ENCODE measurements around the gene PIK3R2.

The PIK3R2 gene

DNA sequence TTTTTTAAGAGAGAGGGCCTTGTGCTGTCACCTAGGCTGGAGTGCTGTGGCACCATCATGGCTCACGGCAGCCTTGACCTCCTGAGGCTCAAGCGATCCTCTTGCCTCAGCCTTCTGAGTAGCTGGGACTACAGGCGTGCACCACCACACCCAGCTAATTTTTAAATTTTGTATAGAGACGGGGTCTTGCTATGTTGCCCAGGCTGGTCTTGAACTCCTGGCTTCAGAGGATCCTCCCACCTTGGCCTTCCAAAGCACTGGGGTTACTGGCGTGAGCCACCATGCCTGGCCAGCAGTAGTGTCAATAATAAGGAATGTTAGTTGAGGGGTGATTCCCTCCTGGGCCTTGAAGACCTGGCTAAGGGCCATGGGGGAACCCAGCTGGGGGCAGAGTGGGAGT lies 31.8 kb upstream of the PIK3R2 start:
- no peak overlapping the region for H2AFZ ChIP-seq (ENCODE audit: low read depth, low read length, severe bottlenecking)
- no peaks in the 10 kb centered on the region for H3K27me3 ChIP-seq (ENCODE audit: low read length)
- H3K27ac ChIP-seq (ENCODE audit: low read depth, low read length) = no peak overlapping the region
- H3F3A ChIP-seq (ENCODE audit: insufficient read depth) = 0 out of 2 replicates have a peak, but pooled peaks cover 2% of the 10 kb centered on the region
- no peak for TF ChIP-seq EZH2phosphoT487 (conservative IDR thresholded peaks at IDR 0.05; ENCODE audit: low read length)
- TF ChIP-seq, protein P1, sequence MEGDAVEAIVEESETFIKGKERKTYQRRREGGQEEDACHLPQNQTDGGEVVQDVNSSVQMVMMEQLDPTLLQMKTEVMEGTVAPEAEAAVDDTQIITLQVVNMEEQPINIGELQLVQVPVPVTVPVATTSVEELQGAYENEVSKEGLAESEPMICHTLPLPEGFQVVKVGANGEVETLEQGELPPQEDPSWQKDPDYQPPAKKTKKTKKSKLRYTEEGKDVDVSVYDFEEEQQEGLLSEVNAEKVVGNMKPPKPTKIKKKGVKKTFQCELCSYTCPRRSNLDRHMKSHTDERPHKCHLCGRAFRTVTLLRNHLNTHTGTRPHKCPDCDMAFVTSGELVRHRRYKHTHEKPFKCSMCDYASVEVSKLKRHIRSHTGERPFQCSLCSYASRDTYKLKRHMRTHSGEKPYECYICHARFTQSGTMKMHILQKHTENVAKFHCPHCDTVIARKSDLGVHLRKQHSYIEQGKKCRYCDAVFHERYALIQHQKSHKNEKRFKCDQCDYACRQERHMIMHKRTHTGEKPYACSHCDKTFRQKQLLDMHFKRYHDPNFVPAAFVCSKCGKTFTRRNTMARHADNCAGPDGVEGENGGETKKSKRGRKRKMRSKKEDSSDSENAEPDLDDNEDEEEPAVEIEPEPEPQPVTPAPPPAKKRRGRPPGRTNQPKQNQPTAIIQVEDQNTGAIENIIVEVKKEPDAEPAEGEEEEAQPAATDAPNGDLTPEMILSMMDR (IDR thresholded peaks at IDR 0.05; ENCODE audit: insufficient read depth, low read length, poor library complexity, severe bottlenecking) = no peak
- no peaks in the 10 kb centered on the region for H4K20me1 ChIP-seq (ENCODE audit: low read depth, low read length)
- H3K9ac ChIP-seq (ENCODE audit: low read length) = no peak overlapping the region
- no peaks in the 10 kb centered on the region for H3K9me3 ChIP-seq (ENCODE audit: insufficient read depth, low read length)
- H3K4me2 ChIP-seq (ENCODE audit: low read depth, low read length, poor library complexity, severe bottlenecking) = no peak overlapping the region
- no peaks in the 10 kb centered on the region for H3K36me3 ChIP-seq (ENCODE audit: low read length)
- no peak overlapping the region for H3K4me3 ChIP-seq (ENCODE audit: insufficient read depth, low read length, poor library complexity, severe bottlenecking)
- no peaks in the 10 kb centered on the region for H3K9me2 ChIP-seq (replicated peaks; ENCODE audit: insufficient read depth, low read length)
- H3K79me2 ChIP-seq (ENCODE audit: insufficient read depth, low read length) = peaks cover 39% of the 10 kb centered on the region

DNA sequence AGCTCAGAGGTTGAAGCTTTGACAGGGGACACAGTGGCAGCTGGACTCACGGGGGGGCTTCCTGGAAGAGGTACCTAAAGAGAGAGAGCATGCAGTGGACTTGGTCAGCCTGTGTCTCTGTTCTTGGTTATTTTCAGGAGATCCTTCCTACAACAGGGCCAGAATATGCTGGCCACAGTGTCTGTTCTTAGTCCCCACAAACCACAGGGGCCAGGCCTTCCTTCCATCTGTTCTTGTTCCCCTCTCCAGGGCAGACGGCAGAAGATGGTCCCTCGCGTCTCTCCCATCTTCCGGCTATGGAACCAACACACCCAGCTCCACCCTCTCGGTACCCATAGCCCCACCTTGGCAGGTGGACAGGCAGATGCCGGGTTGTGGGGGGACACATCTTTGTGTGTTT lies 30.5 kb upstream of the PIK3R2 start:
- no peaks in the 10 kb centered on the region for H4K20me1 ChIP-seq (ENCODE audit: low read depth, low read length)
- H3K4me2 ChIP-seq (ENCODE audit: low read depth, low read length, poor library complexity, severe bottlenecking) = no peak overlapping the region
- TF ChIP-seq EZH2phosphoT487 (conservative IDR thresholded peaks at IDR 0.05; ENCODE audit: low read length) = no peak
- TF ChIP-seq, protein P1 (IDR thresholded peaks at IDR 0.05; ENCODE audit: insufficient read depth, low read length, poor library complexity, severe bottlenecking) = no peak
- H3K9me2 ChIP-seq (replicated peaks; ENCODE audit: insufficient read depth, low read length) = no peaks in the 10 kb centered on the region
- H2AFZ ChIP-seq (ENCODE audit: low read depth, low read length, severe bottlenecking) = no peak overlapping the region
- H3K79me2 ChIP-seq (ENCODE audit: insufficient read depth, low read length) = peaks cover 39% of the 10 kb centered on the region
- no peak overlapping the region for H3K9ac ChIP-seq (ENCODE audit: low read length)
- no peak overlapping the region for H3K4me3 ChIP-seq (ENCODE audit: insufficient read depth, low read length, poor library complexity, severe bottlenecking)
- no peaks in the 10 kb centered on the region for H3K27me3 ChIP-seq (ENCODE audit: low read length)
- no peaks in the 10 kb centered on the region for H3K9me3 ChIP-seq (ENCODE audit: insufficient read depth, low read length)
- H3K36me3 ChIP-seq (ENCODE audit: low read length) = no peaks in the 10 kb centered on the region
- H3F3A ChIP-seq (ENCODE audit: insufficient read depth) = 0 out of 2 replicates have a peak, but pooled peaks cover 2% of the 10 kb centered on the region
- no peak overlapping the region for H3K27ac ChIP-seq (ENCODE audit: low read depth, low read length)

DNA sequence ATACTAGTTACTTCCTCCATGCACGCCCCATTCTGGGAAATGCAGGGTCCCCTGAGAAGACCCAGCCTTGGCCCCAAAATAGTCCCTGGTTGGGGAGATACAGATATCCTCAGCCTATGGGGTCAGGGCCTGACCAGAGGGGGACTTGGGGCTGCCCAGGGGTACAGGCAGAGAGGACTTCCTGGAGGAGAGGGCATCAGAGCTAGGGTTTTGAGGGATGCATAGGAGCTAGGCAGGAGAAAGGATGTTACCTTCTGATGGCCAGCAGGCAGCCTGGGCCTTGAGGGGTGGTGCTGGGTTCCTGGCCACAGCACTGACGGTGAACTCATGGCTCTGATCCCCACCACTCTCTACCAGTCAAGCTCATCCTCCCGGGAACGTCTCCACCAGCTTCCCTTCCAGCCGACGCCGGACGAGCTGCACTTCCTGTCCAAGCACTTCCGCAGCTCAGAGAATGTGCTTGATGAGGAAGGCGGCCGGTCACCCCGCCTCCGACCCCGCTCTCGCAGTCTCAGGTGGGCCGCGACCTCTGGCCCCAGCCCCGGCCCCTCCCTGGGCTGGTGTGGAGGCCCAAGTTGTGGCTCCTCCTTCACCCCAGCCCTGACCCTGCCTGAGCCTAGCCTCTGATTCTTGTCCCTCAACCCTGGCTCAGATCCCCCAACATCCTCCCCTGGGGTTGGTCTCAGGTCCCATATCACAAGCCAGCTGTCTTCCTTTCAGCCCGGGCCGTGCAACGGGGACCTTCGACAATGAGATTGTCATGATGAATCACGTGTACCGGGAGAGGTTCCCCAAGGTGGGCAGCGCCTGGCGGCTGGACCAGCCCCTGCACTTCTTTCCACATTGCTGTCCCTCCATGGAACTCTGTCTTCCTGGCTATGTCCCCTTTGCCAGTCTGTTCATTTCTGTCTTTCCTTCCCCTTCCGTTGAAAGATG lies 29.8 kb upstream of the PIK3R2 start:
- H3K36me3 ChIP-seq (ENCODE audit: low read length) = no peaks in the 10 kb centered on the region
- H3K79me2 ChIP-seq (ENCODE audit: insufficient read depth, low read length) = peaks cover 36% of the 10 kb centered on the region
- no peak overlapping the region for H3K4me2 ChIP-seq (ENCODE audit: low read depth, low read length, poor library complexity, severe bottlenecking)
- no peaks in the 10 kb centered on the region for H3K9me2 ChIP-seq (replicated peaks; ENCODE audit: insufficient read depth, low read length)
- H4K20me1 ChIP-seq (ENCODE audit: low read depth, low read length) = no peaks in the 10 kb centered on the region
- no peak overlapping the region for H3K27ac ChIP-seq (ENCODE audit: low read depth, low read length)
- H3K9me3 ChIP-seq (ENCODE audit: insufficient read depth, low read length) = no peaks in the 10 kb centered on the region
- no peak for TF ChIP-seq EZH2phosphoT487 (conservative IDR thresholded peaks at IDR 0.05; ENCODE audit: low read length)
- TF ChIP-seq, protein P1 (IDR thresholded peaks at IDR 0.05; ENCODE audit: insufficient read depth, low read length, poor library complexity, severe bottlenecking) = no peak
- 0 out of 2 replicates have a peak, but pooled peaks cover 2% of the 10 kb centered on the region for H3F3A ChIP-seq (ENCODE audit: insufficient read depth)
- no peak overlapping the region for H3K4me3 ChIP-seq (ENCODE audit: insufficient read depth, low read length, poor library complexity, severe bottlenecking)
- no peak overlapping the region for H2AFZ ChIP-seq (ENCODE audit: low read depth, low read length, severe bottlenecking)
- no peaks in the 10 kb centered on the region for H3K27me3 ChIP-seq (ENCODE audit: low read length)
- H3K9ac ChIP-seq (ENCODE audit: low read length) = no peak overlapping the region

Measured in SU-DHL-6 (cell line).